Stomach (tissue), 4 donors: ENCODE data around the gene ARHGAP22.

Source experiments
- POLR2A ChIP-seq, 4 donors: fragments of 450-650 bp; IDR thresholded peaks; one replicate each; pipeline ENCODE4 v1.6.1; 2016; ENCODE audit warnings: antibody characterized with exemption in 4 of 4, control low read depth in 2 of 4, mild to moderate bottlenecking in 1 of 4, moderate library complexity in 1 of 4
- POLR2AphosphoS5 ChIP-seq, 3 donors: sonication (generic); formaldehyde crosslinking; IDR thresholded peaks; one replicate each; pipeline ENCODE4 v1.6.1; 2016; ENCODE audit warnings: antibody characterized with exemption in 3 of 3
- TF ChIP-seq, protein P1 (sequence below), 7 experiments: fragments of 450-650 bp in 4 of 7; fragments of 200-600 bp in 3 of 7; sonication (generic) in 3 of 7; IDR thresholded peaks; one replicate each; pipeline ENCODE4 v1.5.1; 2016 to 2019; ENCODE audit warnings: antibody characterized with exemption in 7 of 7, control low read depth in 2 of 7, mild to moderate bottlenecking in 1 of 7

DNA sequence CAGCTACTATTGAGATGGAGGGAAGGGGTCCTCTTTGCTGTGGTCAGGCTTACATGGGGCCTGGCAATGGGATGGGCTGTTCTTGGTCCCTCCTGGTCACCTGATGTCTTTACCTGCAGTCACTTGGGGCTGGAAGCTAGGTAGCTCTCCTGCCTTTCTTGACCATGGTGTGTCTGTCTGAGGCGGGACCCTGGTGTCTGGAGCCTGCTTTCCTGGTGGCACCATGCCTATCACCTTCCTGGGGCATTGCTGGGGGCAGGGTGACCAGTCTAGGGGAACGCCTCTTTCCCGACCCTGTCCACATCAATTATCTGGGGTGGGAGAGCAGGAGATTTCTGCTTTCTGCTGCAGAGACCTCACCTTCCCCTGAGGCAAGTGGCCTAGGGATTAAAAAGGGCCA is 55.6 kb downstream of the ARHGAP22 start:
- TF ChIP-seq, protein P1, sequence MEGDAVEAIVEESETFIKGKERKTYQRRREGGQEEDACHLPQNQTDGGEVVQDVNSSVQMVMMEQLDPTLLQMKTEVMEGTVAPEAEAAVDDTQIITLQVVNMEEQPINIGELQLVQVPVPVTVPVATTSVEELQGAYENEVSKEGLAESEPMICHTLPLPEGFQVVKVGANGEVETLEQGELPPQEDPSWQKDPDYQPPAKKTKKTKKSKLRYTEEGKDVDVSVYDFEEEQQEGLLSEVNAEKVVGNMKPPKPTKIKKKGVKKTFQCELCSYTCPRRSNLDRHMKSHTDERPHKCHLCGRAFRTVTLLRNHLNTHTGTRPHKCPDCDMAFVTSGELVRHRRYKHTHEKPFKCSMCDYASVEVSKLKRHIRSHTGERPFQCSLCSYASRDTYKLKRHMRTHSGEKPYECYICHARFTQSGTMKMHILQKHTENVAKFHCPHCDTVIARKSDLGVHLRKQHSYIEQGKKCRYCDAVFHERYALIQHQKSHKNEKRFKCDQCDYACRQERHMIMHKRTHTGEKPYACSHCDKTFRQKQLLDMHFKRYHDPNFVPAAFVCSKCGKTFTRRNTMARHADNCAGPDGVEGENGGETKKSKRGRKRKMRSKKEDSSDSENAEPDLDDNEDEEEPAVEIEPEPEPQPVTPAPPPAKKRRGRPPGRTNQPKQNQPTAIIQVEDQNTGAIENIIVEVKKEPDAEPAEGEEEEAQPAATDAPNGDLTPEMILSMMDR (IDR thresholded peaks at IDR 0.05), result no peak
- TF ChIP-seq POLR2AphosphoS5 (IDR thresholded peaks at IDR 0.05) (no peak), POLR2A (IDR thresholded peaks at IDR 0.05) (no peak)
